CD4-positive, alpha-beta T cell treated with Interferon alpha-2 for 1 hour (primary cell): Measurements from ENCODE around the gene THSD8.
A peak's percentile ranks its signal among the peaks of the same experiment; 100 is the strongest.

ENCODE experiments used
- DNase-seq, 2 donors: peaks; one replicate each; pipeline ENCODE4 v3.0.0-alpha.2; 2020 to 2022

THSD8 gene

GRCh38 chr19:12801466-12802266 lies at the start of gene THSD8, which contains the start of gene PRDX2:
TSS of gene THSD8 (plus strand) at chr19:12802069. CDS start at chr19:12802072, 3 bp downstream.
TSS of gene PRDX2 (minus strand) at chr19:12801800. CDS start at chr19:12801261, 539 bp downstream.
- peak; percentile 75 to 85 for DNase-seq

GRCh38 chr19:12754465-12755196 lies 47.2 kb upstream of the THSD8 start:
- no peak for DNase-seq

- DNase-seq = no peak
These were observed 45.6 kb upstream of the THSD8 start for GRCh38 chr19:12756150-12756883.

- peak; percentile 67 to 70 for DNase-seq
These were observed 44.2 kb upstream of the THSD8 start for GRCh38 chr19:12757544-12758274.

GRCh38 chr19:12759686-12760085 lies 42.2 kb upstream of the THSD8 start:
- no peak for DNase-seq

GRCh38 chr19:12763100-12763499 lies 38.8 kb upstream of the THSD8 start:
- no peak for DNase-seq

- no peak for DNase-seq
These were observed 37.2 kb upstream of the THSD8 start for GRCh38 chr19:12764698-12765097.

- peak; percentile 81 to 85 for DNase-seq
These were observed 35.8 kb upstream of the THSD8 start for GRCh38 chr19:12766051-12766521.

GRCh38 chr19:12767150-12767549 lies 34.7 kb upstream of the THSD8 start:
- DNase-seq = no peak

GRCh38 chr19:12767666-12768065 lies 34.2 kb upstream of the THSD8 start:
- DNase-seq = no peak

- peak; percentile 70 to 81 for DNase-seq
These were observed 32.2 kb upstream of the THSD8 start for GRCh38 chr19:12769689-12770088.

- DNase-seq = no peak
These were observed 30.9 kb upstream of the THSD8 start for GRCh38 chr19:12770922-12771321.

GRCh38 chr19:12772323-12772722 lies 29.5 kb upstream of the THSD8 start:
- no peak for DNase-seq

GRCh38 chr19:12773571-12773970 lies 28.3 kb upstream of the THSD8 start:
- no peak for DNase-seq

GRCh38 chr19:12774588-12775555 lies 27.0 kb upstream of the THSD8 start, which contains the start of gene HOOK2:
TSS of gene HOOK2 (minus strand) at chr19:12775552. CDS start at chr19:12775449, 103 bp downstream.
- DNase-seq = peak; percentile 59 to 73

- peak; percentile 77 to 86 for DNase-seq
These were observed 24.5 kb upstream of the THSD8 start for GRCh38 chr19:12777217-12778016.

GRCh38 chr19:12778017-12778904 lies 23.6 kb upstream of the THSD8 start:
- DNase-seq = peak; percentile 55 to 60

GRCh38 chr19:12778905-12779161 lies 23.0 kb upstream of the THSD8 start:
- DNase-seq = no peak
